Panc1 (cell line): ENCODE data around the gene TMTC2. TPM values are rescaled to one million over a fixed set of nuclear protein-coding genes. Genes with fewer than 3 reads are reported as not detected.

Experiments used
- ATAC-seq: fragments of 200-7000 bp; cut with Tn5 transposase; 2 replicates; pipeline ENCODE4 v1.9.1; 2020; ENCODE audit warnings: mild to moderate bottlenecking, moderate library complexity
- BruUV-seq: library from RNA; stranded (reverse); fragments of 400-500 nt; replicated peaks from 2 replicates; lab custom pipeline; 2021; lab: Mats Ljungman, UMichigan
- CTCF ChIA-PET: fragments of 300-600 bp; sonication (Branson Sonifier 250); formaldehyde crosslinking; loops from one replicate; lab custom pipeline; 2022; ENCODE audit warnings: antibody characterized with exemption; lab: Charles Lee
- POLR2A ChIA-PET: fragments of 300-600 bp; sonication (Branson Sonifier 250); formaldehyde crosslinking; loops from one replicate; lab custom pipeline; 2022; ENCODE audit warnings: antibody characterized with exemption; lab: Charles Lee
- DNase-seq: peaks from one replicate; pipeline ENCODE4 v3.0.0-alpha.2; 2010; ENCODE audit warnings: low read depth, low spot score
- H3K27ac ChIP-seq: 2 replicates; pipeline ENCODE4 v1.5.1; 2011; ENCODE audit warnings: mild to moderate bottlenecking, low read length, inconsistent platforms
- H3K27me3 ChIP-seq: fragments of 200-500 bp; sonication (Bioruptor generic); 2 replicates; pipeline ENCODE4 v1.6.0; 2014; ENCODE audit warnings: low read length, inconsistent platforms; ENCODE audit not compliant: control insufficient read depth, insufficient read depth
- H3K36me3 ChIP-seq: fragments of 200-500 bp; sonication (Bioruptor generic); 2 replicates; pipeline ENCODE4 v1.5.1; 2014; ENCODE audit warnings: inconsistent platforms, mild to moderate bottlenecking, low read length, moderate library complexity; ENCODE audit not compliant: control insufficient read depth, insufficient read depth
- H3K4me1 ChIP-seq: 2 replicates; pipeline ENCODE4 v1.5.1; 2011; ENCODE audit warnings: inconsistent platforms, mild to moderate bottlenecking, low read length, moderate library complexity; ENCODE audit not compliant: control insufficient read depth, insufficient read depth
- H3K4me3 ChIP-seq, 2 experiments: 2 replicates each; pipeline ENCODE4 v1.5.1; 2011 to 2012; ENCODE audit warnings: low read depth in 2 of 2, low read length in 2 of 2, mild to moderate bottlenecking in 2 of 2, inconsistent platforms in 1 of 2, moderate library complexity in 1 of 2
- H3K9me3 ChIP-seq: fragments of 200-500 bp; sonication (Bioruptor generic); 2 replicates; pipeline ENCODE4 v1.5.1; 2014; ENCODE audit warnings: low read depth, mild to moderate bottlenecking, inconsistent platforms, low read length, moderate library complexity; ENCODE audit not compliant: control insufficient read depth, insufficient read depth
- CTCF ChIP-seq: fragments of 450-650 bp; IDR thresholded peaks from 2 replicates; pipeline ENCODE4 v1.5.1; 2017; ENCODE audit warnings: mild to moderate bottlenecking
- POLR2AphosphoS5 ChIP-seq: IDR thresholded peaks from 2 replicates; pipeline ENCODE4 v1.6.1; 2012; ENCODE audit warnings: mild to moderate bottlenecking, low read depth, low read length, moderate library complexity
- REST ChIP-seq, 2 experiments: IDR thresholded peaks; 2 replicates each; pipeline ENCODE4 v1.6.1; 2011 to 2012; ENCODE audit warnings: low read depth in 2 of 2, control low read depth in 1 of 2, low read length in 1 of 2, mild to moderate bottlenecking in 1 of 2, moderate library complexity in 1 of 2; ENCODE audit not compliant: insufficient read depth in 1 of 2
- SIN3A ChIP-seq: IDR thresholded peaks from 2 replicates; pipeline ENCODE4 v1.6.1; 2012; ENCODE audit warnings: low read depth, mild to moderate bottlenecking, low read length, moderate library complexity, borderline replicate concordance; ENCODE audit not compliant: insufficient read depth
- TCF7L2 ChIP-seq: IDR thresholded peaks from 2 replicates; pipeline ENCODE4 v1.6.1; 2011; ENCODE audit warnings: mild to moderate bottlenecking, low read depth, low read length, inconsistent platforms
- in situ Hi-C: cut with HindIII; loops from 2 replicates; pipeline ENCODE4 v1.10.0; 2016; ENCODE audit warnings: low sequenced_read_pairs, low pct_unique_long_range_greater_than_20kb
- intact Hi-C: fragments of 100-400 bp; cut with micrococcal nuclease; formaldehyde crosslinking; loops from one replicate; pipeline ENCODE4 v1.10.0; 2022; ENCODE audit not compliant: unreplicated experiment
- total RNA-seq: library from RNA; stranded (reverse); gene quantifications from one replicate; pipeline ENCODE4 v1.2.1, GENCODE V29; 2021; ENCODE audit not compliant: unreplicated experiment

The TMTC2 gene
- total RNA-seq, 1 experiment from 2014 or later: 5.7 TPM

- Histone ChIP-seq H3K36me3 (no peaks in the 10 kb centered on the region), H3K4me1 (no peaks in the 10 kb centered on the region), H3K9me3 (no peaks in the 10 kb centered on the region), H3K4me3 (no peak overlapping the region), H3K27ac (no peak overlapping the region), H3K27me3 (no peaks in the 10 kb centered on the region)
- TF ChIP-seq SIN3A (no peak), REST (IDR thresholded peaks at IDR 0.05; ENCODE audit: insufficient read depth in 1 of 2, low read depth in 2 of 2, low read length in 1 of 2) (no peak), CTCF (no peak), POLR2AphosphoS5 (no peak), TCF7L2 (no peak)
- ATAC-seq (no peak), DNase-seq (no peak)
- intact Hi-C loops: no loop called here
- in situ Hi-C loops: no loop called here
- ChIA-PET POLR2A (no interaction called here), CTCF (no interaction called here)
- no TSS peak for BruUV-seq
Measured at GRCh38 chr12:83042441-83043200, 355.9 kb downstream of the TMTC2 start.

GRCh38 chr12:83044736-83045135 lies 358.0 kb downstream of the TMTC2 start:
- Histone ChIP-seq H3K4me1 (no peaks in the 10 kb centered on the region), H3K9me3 (no peaks in the 10 kb centered on the region), H3K4me3 (no peak overlapping the region), H3K27me3 (no peaks in the 10 kb centered on the region), H3K27ac (no peak overlapping the region), H3K36me3 (no peaks in the 10 kb centered on the region)
- ChIA-PET CTCF (no interaction called here), POLR2A (no interaction called here)
- DNase-seq (no peak), ATAC-seq (no peak)
- no peak for TF ChIP-seq POLR2AphosphoS5
- TF ChIP-seq TCF7L2: no peak
- no peak for TF ChIP-seq REST (IDR thresholded peaks at IDR 0.05; ENCODE audit: insufficient read depth in 1 of 2, low read depth in 2 of 2, low read length in 1 of 2)
- TF ChIP-seq CTCF: no peak
- no peak for TF ChIP-seq SIN3A
- in situ Hi-C loops: no loop called here
- BruUV-seq: no TSS peak
- intact Hi-C loops: no loop called here
